ENCODE measurements around the gene NQO2.

- TF ChIP-seq GATA3 (IDR thresholded peaks at IDR 0.05; ENCODE audit: low read depth, low read length) (no peak), GATA2 (IDR thresholded peaks at IDR 0.05; ENCODE audit: low read depth, low read length) (no peak)
Measured at GRCh38 chr6:2958776-2959175, 40.9 kb upstream of the NQO2 start.

Measured in SH-SY5Y (cell line).